ENCODE results near the gene UBE2J2.

The UBE2J2 gene

GRCh38 chr1:1295154-1295923 is 21.7 kb upstream of the UBE2J2 start:
- H3K4me3 ChIP-seq (ENCODE audit: control insufficient read depth, low read depth, low read length), result no peak overlapping the region
- no peak for TF ChIP-seq CTCF (IDR thresholded peaks at IDR 0.05; ENCODE audit: control insufficient read depth, insufficient read depth, low read depth, low read length, missing control alignments)
- no peak for DNase-seq (ENCODE audit: low read depth)

GRCh38 chr1:1294250-1294890 is 20.7 kb upstream of the UBE2J2 start:
- no peak overlapping the region for H3K4me3 ChIP-seq (ENCODE audit: control insufficient read depth, low read depth, low read length)
- no peak for DNase-seq (ENCODE audit: low read depth)
- no peak for TF ChIP-seq CTCF (IDR thresholded peaks at IDR 0.05; ENCODE audit: control insufficient read depth, insufficient read depth, low read depth, low read length, missing control alignments)

- no peak for TF ChIP-seq CTCF (IDR thresholded peaks at IDR 0.05; ENCODE audit: control insufficient read depth, insufficient read depth, low read depth, low read length, missing control alignments)
- no peak overlapping the region for H3K4me3 ChIP-seq (ENCODE audit: control insufficient read depth, low read depth, low read length)
- no peak for DNase-seq (ENCODE audit: low read depth)
Measured at GRCh38 chr1:1293263-1294249, 19.9 kb upstream of the UBE2J2 start.

- no peak for DNase-seq (ENCODE audit: low read depth)
- H3K4me3 ChIP-seq (ENCODE audit: control insufficient read depth, low read depth, low read length), result no peak overlapping the region
- TF ChIP-seq CTCF (IDR thresholded peaks at IDR 0.05; ENCODE audit: control insufficient read depth, insufficient read depth, low read depth, low read length, missing control alignments), result no peak
Measured at GRCh38 chr1:1292851-1293250, 19.2 kb upstream of the UBE2J2 start.

GRCh38 chr1:1292442-1292779 is 18.8 kb upstream of the UBE2J2 start:
- no peak for DNase-seq (ENCODE audit: low read depth)
- no peak for TF ChIP-seq CTCF (IDR thresholded peaks at IDR 0.05; ENCODE audit: control insufficient read depth, insufficient read depth, low read depth, low read length, missing control alignments)

More at GRCh38 chr1:1292442-1292779, 18.8 kb upstream of the UBE2J2 start:
- H3K4me3 ChIP-seq (ENCODE audit: control insufficient read depth, low read depth, low read length), result no peak overlapping the region
